Fibroblast of upper back skin (primary cell): Measurements from ENCODE around the gene GRM1.
"Not testable (repeated sequence)": the region's sequence is repeated elsewhere in the genome, so short reads cannot be mapped to it uniquely, and the experiment has no call there.

ENCODE experiments used
- DNase-seq: peaks from one replicate; pipeline ENCODE4 v3.0.0-alpha.2; 2013

The GRM1 gene

GRCh38 chr6:146200176-146200575 lies 171.3 kb downstream of the GRM1 start:
- peak; percentile 89 for DNase-seq

GRCh38 chr6:146202570-146202969 lies 173.7 kb downstream of the GRM1 start:
- DNase-seq: no peak

- no peak for DNase-seq
These were observed 181.1 kb downstream of the GRM1 start for GRCh38 chr6:146209942-146210341.

- no peak for DNase-seq
These were observed 181.7 kb downstream of the GRM1 start for GRCh38 chr6:146210406-146211083.

- DNase-seq: no peak
These were observed 182.8 kb downstream of the GRM1 start for GRCh38 chr6:146211646-146212045.

- no peak for DNase-seq
These were observed 183.9 kb downstream of the GRM1 start for GRCh38 chr6:146212781-146213180.

- no peak for DNase-seq
These were observed 190.2 kb downstream of the GRM1 start for GRCh38 chr6:146219101-146219500.

GRCh38 chr6:146224449-146224848 lies 195.6 kb downstream of the GRM1 start:
- no peak for DNase-seq

GRCh38 chr6:146224988-146225387 lies 196.1 kb downstream of the GRM1 start:
- DNase-seq: no peak

- no peak for DNase-seq
These were observed 211.5 kb downstream of the GRM1 start for GRCh38 chr6:146240322-146240721.

- DNase-seq: no peak
These were observed 211.9 kb downstream of the GRM1 start for GRCh38 chr6:146240807-146241206.

GRCh38 chr6:146243646-146244045 lies 214.8 kb downstream of the GRM1 start:
- not testable (repeated sequence) for DNase-seq

GRCh38 chr6:146244630-146245143 lies 215.8 kb downstream of the GRM1 start:
- no peak for DNase-seq

- DNase-seq: no peak
These were observed 217.2 kb downstream of the GRM1 start for GRCh38 chr6:146246028-146246427.

GRCh38 chr6:146253691-146254090 lies 224.8 kb downstream of the GRM1 start:
- DNase-seq: peak; percentile 19

- peak; percentile 46 for DNase-seq
These were observed 229.3 kb downstream of the GRM1 start for GRCh38 chr6:146258206-146258605.

GRCh38 chr6:146260886-146261285 lies 232.0 kb downstream of the GRM1 start:
- DNase-seq: no peak

GRCh38 chr6:146265056-146265455 lies 236.2 kb downstream of the GRM1 start:
- peak; percentile 59 for DNase-seq

GRCh38 chr6:146267447-146267846 lies 238.6 kb downstream of the GRM1 start:
- no peak for DNase-seq

GRCh38 chr6:146267946-146268345 lies 239.1 kb downstream of the GRM1 start:
- peak; percentile 8 for DNase-seq

GRCh38 chr6:146269482-146269881 lies 240.6 kb downstream of the GRM1 start:
- DNase-seq: no peak

GRCh38 chr6:146271163-146271562 lies 242.3 kb downstream of the GRM1 start:
- peak; percentile 56 for DNase-seq

- no peak for DNase-seq
These were observed 244.6 kb downstream of the GRM1 start for GRCh38 chr6:146273490-146273889.

- no peak for DNase-seq
These were observed 248.3 kb downstream of the GRM1 start for GRCh38 chr6:146277142-146277541.
